Spleen (tissue), 11 donors: Measurements from ENCODE around the gene SLC6A18. TPM values are rescaled to one million over a fixed set of nuclear protein-coding genes. Genes with fewer than 3 reads are reported as not detected.

ENCODE experiments used
- DNase-seq: peaks from one replicate; pipeline ENCODE4 v3.0.0-alpha.2; 2020
- H3K27ac ChIP-seq, 8 donors: fragments of 200-600 bp; sonication (generic) in 7 of 8; 1 replicate in 4 of 8; 2 replicates in 4 of 8; pipeline versions ENCODE4 v1.5.0 to v1.8.0; 2016 to 2021; ENCODE audit warnings: inconsistent platforms in 4 of 8, mild to moderate bottlenecking in 4 of 8, moderate library complexity in 1 of 8
- H3K27me3 ChIP-seq, 7 donors: fragments of 200-600 bp; sonication (generic) in 6 of 7; replicated peaks in 1 of 7; 1 replicate in 4 of 7; 2 replicates in 3 of 7; pipeline versions ENCODE4 v1.5.0 to v1.8.0; 2016 to 2021; ENCODE audit warnings: inconsistent platforms in 3 of 7, mild to moderate bottlenecking in 1 of 7
- H3K36me3 ChIP-seq, 6 donors: fragments of 200-600 bp; sonication (generic) in 5 of 6; 1 replicate in 4 of 6; 2 replicates in 2 of 6; pipeline versions ENCODE4 v1.5.0 to v1.8.0; 2016 to 2021; ENCODE audit warnings: inconsistent platforms in 2 of 6
- H3K4me1 ChIP-seq, 6 donors: fragments of 200-600 bp; sonication (generic) in 5 of 6; 1 replicate in 3 of 6; 2 replicates in 3 of 6; pipeline versions ENCODE4 v1.5.0 to v1.8.0; 2016 to 2021; ENCODE audit warnings: inconsistent platforms in 3 of 6
- H3K4me3 ChIP-seq, 8 donors: fragments of 200-600 bp; sonication (generic) in 7 of 8; 1 replicate in 4 of 8; 2 replicates in 4 of 8; pipeline versions ENCODE4 v1.5.0 to v1.8.0; 2016 to 2021; ENCODE audit warnings: inconsistent platforms in 4 of 8, mild to moderate bottlenecking in 4 of 8, moderate library complexity in 2 of 8
- H3K9me3 ChIP-seq, 8 donors: fragments of 200-600 bp; sonication (generic) in 7 of 8; 1 replicate in 4 of 8; 2 replicates in 4 of 8; pipeline versions ENCODE4 v1.5.0 to v1.8.0; 2016 to 2021; ENCODE audit warnings: inconsistent platforms in 4 of 8
- POLR2A ChIP-seq, 3 donors: fragments of 450-650 bp; IDR thresholded peaks; one replicate each; pipeline ENCODE4 v1.5.1; 2017; ENCODE audit warnings: antibody characterized with exemption in 3 of 3, mild to moderate bottlenecking in 1 of 3
- POLR2AphosphoS5 ChIP-seq, 3 donors: sonication (generic); formaldehyde crosslinking; IDR thresholded peaks; one replicate each; pipeline ENCODE4 v1.5.1; 2017; ENCODE audit warnings: antibody characterized with exemption in 3 of 3
- WGBS, 5 donors: extraction: QIAGEN DNeasy Blood & Tissue Kit in 3 of 5; methylation state at CpG; one replicate each; pipeline versions ENCODE4 v1.1.5 to v1.1.7; 2013 to 2018; 5-methylcytosine and 5-hydroxymethylcytosine counted together
- intact Hi-C: fragments of 100-400 bp; cut with DNase I; formaldehyde crosslinking; loops from one replicate; pipeline ENCODE4 v1.15.0; 2023; ENCODE audit warnings: low total_unique reads
- polyA plus RNA-seq, 3 donors: library from polyadenylated mRNA; stranded (reverse); fragments of 200-250 nt; gene quantifications; one replicate each; pipeline ENCODE4 v1.2.1, GENCODE V29; 2013
- total RNA-seq, 7 donors: library from RNA; depleted of rRNA in 3 of 7; stranded (reverse); fragments of >200 nt in 3 of 7; fragmentation: NEBNext Ultra II Directional in 4 of 7; extraction: Animal tissue kit (Norgen Biotek cat#: 25700) in 4 of 7; gene quantifications; one replicate each; pipeline versions ENCODE4 v1.1.0 to v1.2.1, GENCODE V29; 2016 to 2021
- TF ChIP-seq, protein P1 (sequence below), 11 experiments: fragments of 200-600 bp in 7 of 11; fragments of 450-650 bp in 4 of 11; sonication (generic) in 4 of 11; IDR thresholded peaks in 8 of 11; conservative IDR thresholded peaks in 3 of 11; 1 replicate in 7 of 11; 2 replicates in 4 of 11; pipeline versions ENCODE4 v1.4.0 to v1.8.0; 2016 to 2021; ENCODE audit warnings: antibody characterized with exemption in 11 of 11, inconsistent platforms in 4 of 11, mild to moderate bottlenecking in 1 of 11
- donor health status: healthy with polysubstance abuse.
- donor health status: DM: no; HTN: no; CAD: no; lungs with moderate emphysema.
- donor health status: DM: no; HTN: no; CAD: no.
- donor health status: Bipolar disorder and iron deficiency.
- donor health status: healthy.
- donor health status: DM: no; HTN: no; CAD: no.
- donor health status: DM: yes; HTN: yes; CAD: no.

The SLC6A18 gene
- total and polyA plus RNA-seq, 10 donors, result not detected

- H3K27me3 ChIP-seq, result peaks cover 0 to 4% (median 0%) of the 10 kb centered on the region in 7 donors
- no peaks in the 10 kb centered on the region for H3K36me3 ChIP-seq
- peaks cover 2 to 44% (median 27%) of the 10 kb centered on the region in 8 donors for H3K9me3 ChIP-seq
- intact Hi-C loops, result no loop called here
- H3K27ac ChIP-seq, result no peak overlapping the region
- DNase-seq, result no peak
- no peak for TF ChIP-seq POLR2A (IDR thresholded peaks at IDR 0.05)
- TF ChIP-seq, protein P1, sequence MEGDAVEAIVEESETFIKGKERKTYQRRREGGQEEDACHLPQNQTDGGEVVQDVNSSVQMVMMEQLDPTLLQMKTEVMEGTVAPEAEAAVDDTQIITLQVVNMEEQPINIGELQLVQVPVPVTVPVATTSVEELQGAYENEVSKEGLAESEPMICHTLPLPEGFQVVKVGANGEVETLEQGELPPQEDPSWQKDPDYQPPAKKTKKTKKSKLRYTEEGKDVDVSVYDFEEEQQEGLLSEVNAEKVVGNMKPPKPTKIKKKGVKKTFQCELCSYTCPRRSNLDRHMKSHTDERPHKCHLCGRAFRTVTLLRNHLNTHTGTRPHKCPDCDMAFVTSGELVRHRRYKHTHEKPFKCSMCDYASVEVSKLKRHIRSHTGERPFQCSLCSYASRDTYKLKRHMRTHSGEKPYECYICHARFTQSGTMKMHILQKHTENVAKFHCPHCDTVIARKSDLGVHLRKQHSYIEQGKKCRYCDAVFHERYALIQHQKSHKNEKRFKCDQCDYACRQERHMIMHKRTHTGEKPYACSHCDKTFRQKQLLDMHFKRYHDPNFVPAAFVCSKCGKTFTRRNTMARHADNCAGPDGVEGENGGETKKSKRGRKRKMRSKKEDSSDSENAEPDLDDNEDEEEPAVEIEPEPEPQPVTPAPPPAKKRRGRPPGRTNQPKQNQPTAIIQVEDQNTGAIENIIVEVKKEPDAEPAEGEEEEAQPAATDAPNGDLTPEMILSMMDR (IDR thresholded peaks at IDR 0.05 in 8 of 11, conservative IDR thresholded peaks at IDR 0.05 in 3 of 11), result no peak
- TF ChIP-seq POLR2AphosphoS5 (IDR thresholded peaks at IDR 0.05), result no peak
- no peak overlapping the region for H3K4me3 ChIP-seq
- no peaks in the 10 kb centered on the region for H3K4me1 ChIP-seq
- 86 to 91% (median 88%) methylated on average over 1 of the region's 1 CpG for WGBS, 5 donors
Measured at GRCh38 chr5:1262381-1262780, 37.2 kb downstream of the SLC6A18 start.

GRCh38 chr5:1264211-1264610, 39.0 kb downstream of the SLC6A18 start:
- no peak for DNase-seq
- peaks cover 0 to 4% (median 0%) of the 10 kb centered on the region in 7 donors for H3K27me3 ChIP-seq
- no peak for TF ChIP-seq POLR2A (IDR thresholded peaks at IDR 0.05)
- TF ChIP-seq POLR2AphosphoS5 (IDR thresholded peaks at IDR 0.05), result no peak
- TF ChIP-seq, protein P1 (IDR thresholded peaks at IDR 0.05 in 8 of 11, conservative IDR thresholded peaks at IDR 0.05 in 3 of 11), result no peak
- peaks cover 2 to 44% (median 27%) of the 10 kb centered on the region in 8 donors for H3K9me3 ChIP-seq
- WGBS, 5 donors, result 90 to 98% (median 95%) methylated on average over 6 to 18 of the region's 18 CpGs
- H3K27ac ChIP-seq, result no peak overlapping the region
- H3K4me3 ChIP-seq, result no peak overlapping the region
- H3K36me3 ChIP-seq, result no peaks in the 10 kb centered on the region
- H3K4me1 ChIP-seq, result no peaks in the 10 kb centered on the region
- intact Hi-C loops, result no loop called here

DNA sequence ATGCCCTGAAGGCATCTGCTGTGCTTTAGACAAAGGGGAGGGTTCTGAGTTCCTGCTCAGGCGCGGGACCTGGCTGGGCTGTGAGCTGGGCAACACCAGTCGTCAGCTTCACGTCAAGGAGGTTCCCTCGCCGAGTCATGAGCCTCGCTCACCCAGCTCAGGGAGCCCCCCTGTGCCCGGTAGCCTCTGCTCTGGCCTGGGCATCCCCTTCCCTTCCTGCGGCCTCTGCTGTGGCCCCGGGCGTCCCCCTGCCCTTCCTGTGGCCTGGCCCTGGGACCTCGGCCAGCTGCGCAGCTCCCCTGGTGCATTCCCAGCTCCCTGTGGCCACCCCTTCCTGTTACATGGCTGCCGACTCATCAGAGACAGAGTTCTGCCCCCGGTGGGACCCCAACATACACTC, 39.8 kb downstream of the SLC6A18 start:
- intact Hi-C loops, result no loop called here
- DNase-seq, result no peak
- Histone ChIP-seq H3K36me3 (no peaks in the 10 kb centered on the region), H3K4me1 (no peaks in the 10 kb centered on the region), H3K9me3 (peaks cover 2 to 43% (median 27%) of the 10 kb centered on the region in 8 donors), H3K27ac (no peak overlapping the region), H3K4me3 (no peak overlapping the region), H3K27me3 (peaks cover 0 to 4% (median 0%) of the 10 kb centered on the region in 7 donors)
- 76 to 81% (median 78%) methylated on average over 14 to 15 of the region's 15 CpGs for WGBS, 5 donors
- TF ChIP-seq POLR2A (IDR thresholded peaks at IDR 0.05) (no peak), POLR2AphosphoS5 (IDR thresholded peaks at IDR 0.05) (no peak)
- TF ChIP-seq, protein P1 (IDR thresholded peaks at IDR 0.05 in 8 of 11, conservative IDR thresholded peaks at IDR 0.05 in 3 of 11), result no peak

- Histone ChIP-seq H3K4me3 (no peak overlapping the region), H3K36me3 (no peaks in the 10 kb centered on the region), H3K4me1 (no peaks in the 10 kb centered on the region), H3K9me3 (peaks cover 2 to 36% (median 26%) of the 10 kb centered on the region in 8 donors), H3K27me3 (peaks cover 0 to 4% (median 0%) of the 10 kb centered on the region in 7 donors), H3K27ac (no peak overlapping the region)
- TF ChIP-seq, protein P1 (IDR thresholded peaks at IDR 0.05 in 8 of 11, conservative IDR thresholded peaks at IDR 0.05 in 3 of 11), result no peak
- TF ChIP-seq POLR2A (IDR thresholded peaks at IDR 0.05) (no peak), POLR2AphosphoS5 (IDR thresholded peaks at IDR 0.05) (no peak)
- intact Hi-C loops, result no loop called here
- no peak for DNase-seq
- 87 to 96% (median 91%) methylated on average over 30 to 40 of the region's 40 CpGs for WGBS, 5 donors
Measured at GRCh38 chr5:1265461-1266455, 40.6 kb downstream of the SLC6A18 start.
